ENCODE results near the gene KCNQ1OT1.

KCNQ1OT1 gene

GRCh38 chr11:2721210-2721916, 21.6 kb upstream of the KCNQ1OT1 start:
- DNase-seq (ENCODE audit: low read depth in 1 of 2, low spot score in 1 of 2): no peak

GRCh38 chr11:2719831-2720590, 20.2 kb upstream of the KCNQ1OT1 start:
- DNase-seq (ENCODE audit: low read depth in 1 of 2, low spot score in 1 of 2): no peak

GRCh38 chr11:2718817-2719438, 19.1 kb upstream of the KCNQ1OT1 start:
- DNase-seq (ENCODE audit: low read depth in 1 of 2, low spot score in 1 of 2): no peak

- DNase-seq (ENCODE audit: low read depth in 1 of 2, low spot score in 1 of 2): no peak
Measured at GRCh38 chr11:2717561-2718325, 17.9 kb upstream of the KCNQ1OT1 start.

GRCh38 chr11:2716376-2717095, 16.7 kb upstream of the KCNQ1OT1 start:
- no peak for DNase-seq (ENCODE audit: low read depth in 1 of 2, low spot score in 1 of 2)

GRCh38 chr11:2715716-2716350, 16.0 kb upstream of the KCNQ1OT1 start:
- no peak for DNase-seq (ENCODE audit: low read depth in 1 of 2, low spot score in 1 of 2)

- no peak for DNase-seq (ENCODE audit: low read depth in 1 of 2, low spot score in 1 of 2)
Measured at GRCh38 chr11:2714871-2715270, 15.1 kb upstream of the KCNQ1OT1 start.

GRCh38 chr11:2714463-2714800, 14.6 kb upstream of the KCNQ1OT1 start:
- no peak for DNase-seq (ENCODE audit: low read depth in 1 of 2, low spot score in 1 of 2)

- DNase-seq (ENCODE audit: low read depth in 1 of 2, low spot score in 1 of 2): no peak
Measured at GRCh38 chr11:2713661-2714462, 14.1 kb upstream of the KCNQ1OT1 start.

GRCh38 chr11:2713094-2713493, 13.3 kb upstream of the KCNQ1OT1 start:
- DNase-seq (ENCODE audit: low read depth in 1 of 2, low spot score in 1 of 2): no peak

- DNase-seq (ENCODE audit: low read depth in 1 of 2, low spot score in 1 of 2): no peak
Measured at GRCh38 chr11:2711161-2711560, 11.4 kb upstream of the KCNQ1OT1 start.

- no peak for DNase-seq (ENCODE audit: low read depth in 1 of 2, low spot score in 1 of 2)
Measured at GRCh38 chr11:2709429-2709828, 9.6 kb upstream of the KCNQ1OT1 start.

GRCh38 chr11:2708757-2709281, 9.0 kb upstream of the KCNQ1OT1 start:
- DNase-seq (ENCODE audit: low read depth in 1 of 2, low spot score in 1 of 2): no peak

GRCh38 chr11:2708151-2708581, 8.4 kb upstream of the KCNQ1OT1 start:
- no peak for DNase-seq (ENCODE audit: low read depth in 1 of 2, low spot score in 1 of 2)

- DNase-seq (ENCODE audit: low read depth in 1 of 2, low spot score in 1 of 2): no peak
Measured at GRCh38 chr11:2707736-2708135, 7.9 kb upstream of the KCNQ1OT1 start.

- no peak for DNase-seq (ENCODE audit: low read depth in 1 of 2, low spot score in 1 of 2)
Measured at GRCh38 chr11:2706321-2706720, 6.5 kb upstream of the KCNQ1OT1 start.

- no peak for DNase-seq (ENCODE audit: low read depth in 1 of 2, low spot score in 1 of 2)
Measured at GRCh38 chr11:2704896-2705606, 5.3 kb upstream of the KCNQ1OT1 start.

- DNase-seq (ENCODE audit: low read depth in 1 of 2, low spot score in 1 of 2): no peak
Measured at GRCh38 chr11:2704356-2704755, 4.6 kb upstream of the KCNQ1OT1 start.

Data from stimulated activated CD4-positive, alpha-beta T cell treated with anti-CD3 and anti-CD28 coated beads, Interleukin-15, amount 100 ng/mL, for 1 hour (primary cell).